Neural cell (in vitro differentiated cells): ENCODE results near the gene CHRNA4.

Experiments used
- EZH2 ChIP-seq: fragments of 200-600, 300-800 bp; shearing (Covaris generic), sonication (generic); IDR thresholded peaks from 2 replicates; pipeline ENCODE4 v1.6.1; 2014; ENCODE audit warnings: antibody characterized with exemption, low read length, borderline replicate concordance, mild to moderate bottlenecking; ENCODE audit not compliant: insufficient read depth, poor library complexity, severe bottlenecking
- RAD21 ChIP-seq: fragments of 450-650 bp; conservative IDR thresholded peaks from 2 replicates; pipeline ENCODE4 v1.6.1; 2014; ENCODE audit warnings: antibody characterized with exemption, mild to moderate bottlenecking, moderate library complexity
- TAF1 ChIP-seq: IDR thresholded peaks from 2 replicates; pipeline ENCODE4 v1.6.1; 2012; ENCODE audit warnings: low read depth
- TF ChIP-seq, protein P1 (sequence below): fragments of 450-650 bp; IDR thresholded peaks from 2 replicates; pipeline ENCODE4 v1.5.1; 2014; ENCODE audit warnings: antibody characterized with exemption, mild to moderate bottlenecking, moderate library complexity; ENCODE audit not compliant: poor library complexity, severe bottlenecking

- TF ChIP-seq, protein P1, sequence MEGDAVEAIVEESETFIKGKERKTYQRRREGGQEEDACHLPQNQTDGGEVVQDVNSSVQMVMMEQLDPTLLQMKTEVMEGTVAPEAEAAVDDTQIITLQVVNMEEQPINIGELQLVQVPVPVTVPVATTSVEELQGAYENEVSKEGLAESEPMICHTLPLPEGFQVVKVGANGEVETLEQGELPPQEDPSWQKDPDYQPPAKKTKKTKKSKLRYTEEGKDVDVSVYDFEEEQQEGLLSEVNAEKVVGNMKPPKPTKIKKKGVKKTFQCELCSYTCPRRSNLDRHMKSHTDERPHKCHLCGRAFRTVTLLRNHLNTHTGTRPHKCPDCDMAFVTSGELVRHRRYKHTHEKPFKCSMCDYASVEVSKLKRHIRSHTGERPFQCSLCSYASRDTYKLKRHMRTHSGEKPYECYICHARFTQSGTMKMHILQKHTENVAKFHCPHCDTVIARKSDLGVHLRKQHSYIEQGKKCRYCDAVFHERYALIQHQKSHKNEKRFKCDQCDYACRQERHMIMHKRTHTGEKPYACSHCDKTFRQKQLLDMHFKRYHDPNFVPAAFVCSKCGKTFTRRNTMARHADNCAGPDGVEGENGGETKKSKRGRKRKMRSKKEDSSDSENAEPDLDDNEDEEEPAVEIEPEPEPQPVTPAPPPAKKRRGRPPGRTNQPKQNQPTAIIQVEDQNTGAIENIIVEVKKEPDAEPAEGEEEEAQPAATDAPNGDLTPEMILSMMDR: no peak
- TF ChIP-seq RAD21 (no peak), EZH2 (no peak), TAF1 (no peak)
Measured at GRCh38 chr20:63311833-63312243, 49.3 kb downstream of the CHRNA4 start.
